OCI-LY7 (cell line): Measurements from ENCODE around the gene CRYGA. TPM values are rescaled to one million over a fixed set of nuclear protein-coding genes. Genes with fewer than 3 reads are reported as not detected.

Source experiments
- BruUV-seq: library from RNA; stranded (reverse); fragments of 400-500 nt; replicated peaks from 2 replicates; lab custom pipeline; 2021; lab: Mats Ljungman, UMichigan
- CTCF ChIA-PET: fragments of 300-600 bp; sonication (Branson Sonifier 250); formaldehyde crosslinking; loops from one replicate; lab custom pipeline; 2022; ENCODE audit warnings: antibody characterized with exemption; ENCODE audit not compliant: unreplicated experiment; lab: Charles Lee
- POLR2A ChIA-PET: fragments of 300-600 bp; sonication (Branson Sonifier 250); formaldehyde crosslinking; loops from one replicate; lab custom pipeline; 2022; ENCODE audit warnings: antibody characterized with exemption; lab: Charles Lee
- DNase-seq: peaks from one replicate; pipeline ENCODE4 v3.0.0-alpha.2; 2015; ENCODE audit warnings: low spot score
- H2AFZ ChIP-seq: fragments of 200-600 bp; sonication (generic), shearing (Covaris generic); 2 replicates; pipeline ENCODE4 v1.6.1; 2014; ENCODE audit warnings: mild to moderate bottlenecking, antibody characterized with exemption, low read length, moderate library complexity
- H3K27ac ChIP-seq: fragments of 200-600 bp; sonication (generic); 2 replicates; pipeline ENCODE4 v1.5.1; 2014; ENCODE audit warnings: mixed run types, low read depth, mild to moderate bottlenecking, moderate library complexity, low read length, inconsistent platforms; ENCODE audit not compliant: poor library complexity, severe bottlenecking
- H3K36me3 ChIP-seq: fragments of 200-600 bp; sonication (generic); 2 replicates; pipeline ENCODE4 v1.6.1; 2014; ENCODE audit warnings: mild to moderate bottlenecking, antibody characterized with exemption, low read length, moderate library complexity, mixed read lengths; ENCODE audit not compliant: insufficient read depth
- H3K4me1 ChIP-seq: fragments of 200-600 bp; sonication (generic); 2 replicates; pipeline ENCODE4 v1.5.1; 2014; ENCODE audit warnings: mild to moderate bottlenecking, low read length; ENCODE audit not compliant: insufficient read depth, poor library complexity, severe bottlenecking
- H3K4me2 ChIP-seq: fragments of 200-600 bp; sonication (generic); 2 replicates; pipeline ENCODE4 v1.6.1; 2014; ENCODE audit warnings: mild to moderate bottlenecking, low read length
- H3K4me3 ChIP-seq: fragments of 200-600 bp; sonication (generic); 2 replicates; pipeline ENCODE4 v1.5.1; 2014; ENCODE audit warnings: mild to moderate bottlenecking, low read depth, low read length; ENCODE audit not compliant: poor library complexity, severe bottlenecking
- H3K79me2 ChIP-seq: fragments of 200-600 bp; sonication (generic); 2 replicates; pipeline ENCODE4 v1.6.1; 2016; ENCODE audit warnings: low read depth, mild to moderate bottlenecking, low read length, moderate library complexity, mixed read lengths; ENCODE audit not compliant: insufficient read depth
- H3K9me2 ChIP-seq: fragments of 200-600 bp; sonication (generic); 2 replicates; pipeline ENCODE4 v1.6.1; 2016; ENCODE audit warnings: mild to moderate bottlenecking, low read length, mixed read lengths; ENCODE audit not compliant: insufficient read depth
- H3K9me3 ChIP-seq: fragments of 200-600 bp; sonication (generic); 2 replicates; pipeline ENCODE4 v1.6.1; 2014; ENCODE audit warnings: mild to moderate bottlenecking, mixed run types, low read length, mixed read lengths
- H4K20me1 ChIP-seq: fragments of 200-600 bp; sonication (generic); 2 replicates; pipeline ENCODE4 v1.6.1; 2014; ENCODE audit warnings: mild to moderate bottlenecking, antibody characterized with exemption, low read length, moderate library complexity, mixed read lengths; ENCODE audit not compliant: insufficient read depth
- EZH2phosphoT487 ChIP-seq: fragments of 200-600 bp; sonication (generic); IDR thresholded peaks from 2 replicates; pipeline ENCODE4 v1.6.1; 2018; ENCODE audit warnings: low read depth, borderline replicate concordance, mild to moderate bottlenecking, mixed run types, antibody characterized with exemption, low read length, moderate library complexity, mixed read lengths
- intact Hi-C: fragments of 100-400 bp; cut with micrococcal nuclease; formaldehyde crosslinking; loops from one replicate; pipeline ENCODE4 v1.10.0; 2022; ENCODE audit not compliant: unreplicated experiment
- total RNA-seq, 2 experiments: library from RNA; depleted of rRNA in 1 of 2; stranded (reverse); fragments of >200 nt in 1 of 2; shearing (Covaris generic) in 1 of 2; gene quantifications; 2 replicates each; pipeline ENCODE4 v1.2.3, GENCODE V29; 2014 to 2022
- TF ChIP-seq, protein P1 (sequence below): fragments of 200-600 bp; sonication (generic); conservative IDR thresholded peaks from 2 replicates; pipeline ENCODE4 v1.5.1; 2014; ENCODE audit warnings: mild to moderate bottlenecking, antibody characterized with exemption, low read length, moderate library complexity, mixed read lengths

CRYGA gene
- total RNA-seq, 2 experiments from 2014 or later = not detected

GRCh38 chr2:208142925-208143799, 20.2 kb downstream of the CRYGA start:
- ChIA-PET CTCF (no interaction called here), POLR2A (interaction anchor here (0.6 to 1.3 kb wide), 6 partner anchors 9 to 322 kb away, joined by 3 to 6 read pairs (median 3); no protein-coding TSS in a partner anchor)
- no TSS peak for BruUV-seq
- TF ChIP-seq EZH2phosphoT487 = no peak
- TF ChIP-seq, protein P1, sequence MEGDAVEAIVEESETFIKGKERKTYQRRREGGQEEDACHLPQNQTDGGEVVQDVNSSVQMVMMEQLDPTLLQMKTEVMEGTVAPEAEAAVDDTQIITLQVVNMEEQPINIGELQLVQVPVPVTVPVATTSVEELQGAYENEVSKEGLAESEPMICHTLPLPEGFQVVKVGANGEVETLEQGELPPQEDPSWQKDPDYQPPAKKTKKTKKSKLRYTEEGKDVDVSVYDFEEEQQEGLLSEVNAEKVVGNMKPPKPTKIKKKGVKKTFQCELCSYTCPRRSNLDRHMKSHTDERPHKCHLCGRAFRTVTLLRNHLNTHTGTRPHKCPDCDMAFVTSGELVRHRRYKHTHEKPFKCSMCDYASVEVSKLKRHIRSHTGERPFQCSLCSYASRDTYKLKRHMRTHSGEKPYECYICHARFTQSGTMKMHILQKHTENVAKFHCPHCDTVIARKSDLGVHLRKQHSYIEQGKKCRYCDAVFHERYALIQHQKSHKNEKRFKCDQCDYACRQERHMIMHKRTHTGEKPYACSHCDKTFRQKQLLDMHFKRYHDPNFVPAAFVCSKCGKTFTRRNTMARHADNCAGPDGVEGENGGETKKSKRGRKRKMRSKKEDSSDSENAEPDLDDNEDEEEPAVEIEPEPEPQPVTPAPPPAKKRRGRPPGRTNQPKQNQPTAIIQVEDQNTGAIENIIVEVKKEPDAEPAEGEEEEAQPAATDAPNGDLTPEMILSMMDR = no peak
- H3K4me2 ChIP-seq = no peak overlapping the region
- H3K79me2 ChIP-seq = no peaks in the 10 kb centered on the region
- no peak overlapping the region for H3K27ac ChIP-seq
- H3K9me3 ChIP-seq = no peaks in the 10 kb centered on the region
- DNase-seq = no peak
- no peak overlapping the region for H3K4me3 ChIP-seq
- no peaks in the 10 kb centered on the region for H4K20me1 ChIP-seq
- intact Hi-C loops = no loop called here
- no peaks in the 10 kb centered on the region for H3K9me2 ChIP-seq
- no peaks in the 10 kb centered on the region for H3K4me1 ChIP-seq
- H3K36me3 ChIP-seq = no peaks in the 10 kb centered on the region
- H2AFZ ChIP-seq = no peak overlapping the region

DNA sequence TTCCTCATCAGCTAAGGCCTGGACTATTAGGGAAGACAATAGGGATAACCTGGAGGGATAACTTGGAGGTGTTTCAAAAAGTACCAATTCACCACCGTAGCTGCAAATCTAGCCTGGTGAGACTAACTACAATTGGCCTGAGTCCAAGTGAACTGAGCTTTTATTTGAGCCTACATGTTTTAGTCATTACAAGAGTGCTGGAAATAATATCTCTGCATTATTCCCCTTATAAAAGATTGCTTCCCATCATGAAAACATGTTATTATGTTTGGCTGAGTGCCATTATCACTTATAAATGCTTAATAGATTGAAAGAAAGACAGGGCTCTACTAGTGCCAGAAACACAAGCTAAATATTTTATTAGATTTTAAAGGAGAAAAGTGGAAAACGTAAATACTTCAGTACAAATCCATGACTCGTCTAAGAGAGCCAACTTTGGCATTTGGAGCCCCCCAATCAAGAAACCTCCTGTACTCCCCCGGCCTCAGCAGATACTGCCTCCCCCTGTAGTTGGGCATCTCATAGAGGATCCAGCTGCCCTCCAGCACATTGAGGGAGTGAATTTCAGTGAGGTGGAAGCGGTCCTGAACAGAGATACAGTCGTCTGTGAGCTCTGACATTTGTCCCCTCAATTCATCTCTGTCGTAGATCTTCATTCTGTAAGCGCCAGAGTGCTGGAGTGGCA, 21.0 kb downstream of the CRYGA start:
- H3K4me1 ChIP-seq = no peaks in the 10 kb centered on the region

More for the DNA sequence above, 21.0 kb downstream of the CRYGA start:
- Histone ChIP-seq H3K9me3 (no peaks in the 10 kb centered on the region), H2AFZ (no peak overlapping the region), H4K20me1 (no peaks in the 10 kb centered on the region), H3K4me2 (no peak overlapping the region), H3K27ac (no peak overlapping the region), H3K79me2 (no peaks in the 10 kb centered on the region), H3K36me3 (no peaks in the 10 kb centered on the region), H3K4me3 (no peak overlapping the region), H3K9me2 (no peaks in the 10 kb centered on the region)
- ChIA-PET CTCF (no interaction called here), POLR2A (interaction anchor here (0.6 to 1.3 kb wide), 5 partner anchors 10 to 184 kb away, joined by 3 to 4 read pairs (median 3); no protein-coding TSS in a partner anchor)
- intact Hi-C loops = no loop called here
- DNase-seq = no peak
- TF ChIP-seq, protein P1 = no peak
- no peak for TF ChIP-seq EZH2phosphoT487
- BruUV-seq = no TSS peak
